Mesendoderm (in vitro differentiated cells): ENCODE measurements around the gene RRAS.
"Not testable (repeated sequence)": the region's sequence is repeated elsewhere in the genome, so short reads cannot be mapped to it uniquely, and the experiment has no call there.

Experiments
- DNase-seq: peaks from one replicate; pipeline ENCODE4 v3.0.0; 2013
- H2AK5ac ChIP-seq: 2 replicates; pipeline ENCODE4 v1.6.1; 2013; ENCODE audit warnings: low read length, inconsistent platforms
- H2BK120ac ChIP-seq: 2 replicates; pipeline ENCODE4 v1.6.1; 2013; ENCODE audit warnings: low read depth, mild to moderate bottlenecking, low read length, moderate library complexity, mixed read lengths
- H2BK15ac ChIP-seq: replicated peaks from 2 replicates; pipeline ENCODE4 v1.6.1; 2013; ENCODE audit warnings: low read depth, mild to moderate bottlenecking, moderate library complexity
- H2BK5ac ChIP-seq: 2 replicates; pipeline ENCODE4 v1.6.1; 2013; ENCODE audit warnings: low read length, inconsistent platforms
- H3K18ac ChIP-seq: 2 replicates; pipeline ENCODE4 v1.6.1; 2013; ENCODE audit warnings: mild to moderate bottlenecking, low read length, mixed read lengths
- H3K23ac ChIP-seq: one replicate; pipeline ENCODE4 v1.6.1; 2013; ENCODE audit warnings: low read length
- H3K27ac ChIP-seq: 2 replicates; pipeline ENCODE4 v1.5.1; 2013; ENCODE audit warnings: low read depth, mild to moderate bottlenecking, inconsistent platforms, low read length, moderate library complexity
- H3K27me3 ChIP-seq: 2 replicates; pipeline ENCODE4 v1.6.1; 2013; ENCODE audit warnings: low read length, control low read depth, mild to moderate bottlenecking, inconsistent platforms; ENCODE audit not compliant: insufficient read depth, poor library complexity
- H3K36me3 ChIP-seq: 2 replicates; pipeline ENCODE4 v1.6.1; 2013; ENCODE audit warnings: low read length, inconsistent platforms; ENCODE audit not compliant: control insufficient read depth, insufficient read depth
- H3K4ac ChIP-seq: one replicate; pipeline ENCODE4 v1.6.1; 2013; ENCODE audit warnings: low read depth, mild to moderate bottlenecking, low read length, moderate library complexity
- H3K4me1 ChIP-seq: 2 replicates; pipeline ENCODE4 v1.6.1; 2013; ENCODE audit warnings: low read depth, low read length, inconsistent platforms; ENCODE audit not compliant: control insufficient read depth
- H3K4me2 ChIP-seq: 2 replicates; pipeline ENCODE4 v1.6.1; 2013; ENCODE audit warnings: low read length
- H3K4me3 ChIP-seq: 2 replicates; pipeline ENCODE4 v1.5.1; 2013; ENCODE audit warnings: mild to moderate bottlenecking, low read length
- H3K56ac ChIP-seq: one replicate; pipeline ENCODE4 v1.6.1; 2013; ENCODE audit warnings: low read length
- H3K79me1 ChIP-seq: 2 replicates; pipeline ENCODE4 v1.6.1; 2013; ENCODE audit warnings: low read length, inconsistent platforms
- H3K79me2 ChIP-seq: 2 replicates; pipeline ENCODE4 v1.6.1; 2013; ENCODE audit warnings: mild to moderate bottlenecking, low read length; ENCODE audit not compliant: control insufficient read depth, insufficient read depth
- H3K9ac ChIP-seq: 2 replicates; pipeline ENCODE4 v1.6.1; 2013; ENCODE audit warnings: low read length, inconsistent platforms
- H4K5ac ChIP-seq: one replicate; pipeline ENCODE4 v1.6.1; 2013; ENCODE audit warnings: low read length
- H4K8ac ChIP-seq: one replicate; pipeline ENCODE4 v1.6.1; 2013; ENCODE audit warnings: low read depth, mild to moderate bottlenecking, control low read depth, low read length, moderate library complexity
- WGBS: extraction: QIAGEN DNeasy Blood & Tissue Kit; methylation state at CpG from one replicate; pipeline ENCODE4 v1.1.7; 2013; ENCODE audit warnings: low lambda C conversion rate, missing lambda C conversion rate; ENCODE audit not compliant: insufficient coverage; ENCODE audit errors: extremely low coverage; 5-methylcytosine and 5-hydroxymethylcytosine counted together

The RRAS gene

DNA sequence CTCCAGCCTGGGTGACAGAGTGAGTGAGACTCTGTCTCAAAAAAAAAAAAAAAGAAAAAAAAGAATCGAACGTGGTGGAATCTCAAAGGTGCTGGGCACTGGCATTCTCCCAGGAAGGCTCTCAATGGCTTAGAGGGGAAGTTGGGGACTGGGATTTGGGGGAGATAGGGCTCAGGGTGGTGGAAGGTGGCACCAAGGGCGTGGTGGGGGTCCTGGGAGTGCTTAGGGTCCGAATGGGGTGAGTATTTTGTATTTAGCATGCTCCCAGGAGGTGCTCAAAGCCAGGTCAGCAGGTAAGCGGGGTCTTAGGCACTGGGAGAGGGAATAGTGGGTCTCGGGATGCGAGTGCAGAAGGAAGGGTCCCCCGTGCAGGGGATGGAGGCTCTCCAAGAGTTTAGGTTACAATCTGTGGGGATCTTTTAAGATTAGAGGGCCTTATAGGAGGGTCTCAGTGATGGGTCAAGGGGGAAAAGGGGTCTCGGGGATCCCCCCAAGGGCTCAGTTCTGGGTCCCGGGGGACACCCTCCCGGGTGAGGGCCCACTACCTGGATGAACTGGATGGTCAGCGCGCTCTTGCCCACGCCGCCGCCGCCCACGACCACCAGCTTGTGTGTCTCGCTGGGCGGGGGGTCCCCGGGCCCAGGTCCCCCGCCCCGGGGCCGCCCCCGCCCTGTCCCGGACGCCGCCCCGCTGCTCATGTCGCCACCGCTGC, 386 bp downstream of the RRAS start:
- Histone ChIP-seq H3K18ac (peak overlapping the region; percentile 80), H4K8ac (peak overlapping the region; percentile 8), H4K5ac (no peak overlapping the region), H2BK5ac (no peak overlapping the region), H3K23ac (no peak overlapping the region), H2AK5ac (no peak overlapping the region), H3K4me1 (peaks cover 2% of the 10 kb centered on the region), H3K79me1 (peaks cover 15% of the 10 kb centered on the region), H3K9ac (peak overlapping the region; percentile 68), H3K79me2 (peaks cover 23% of the 10 kb centered on the region), H3K4me2 (peak overlapping the region; percentile 74), H3K4me3 (peak overlapping the region; percentile 31), H3K4ac (peak overlapping the region; percentile 49), H3K27ac (peak overlapping the region; percentile 41), H3K56ac (peak overlapping the region; percentile 80), H2BK15ac (no peak overlapping the region), H3K36me3 (no peaks in the 10 kb centered on the region), H3K27me3 (no peaks in the 10 kb centered on the region), H2BK120ac (peak overlapping the region; percentile 28)
- DNase-seq, result no peak
- no CpG with 5 or more reads among the region's 31 CpGs for whole genome bisulfite sequencing

DNA sequence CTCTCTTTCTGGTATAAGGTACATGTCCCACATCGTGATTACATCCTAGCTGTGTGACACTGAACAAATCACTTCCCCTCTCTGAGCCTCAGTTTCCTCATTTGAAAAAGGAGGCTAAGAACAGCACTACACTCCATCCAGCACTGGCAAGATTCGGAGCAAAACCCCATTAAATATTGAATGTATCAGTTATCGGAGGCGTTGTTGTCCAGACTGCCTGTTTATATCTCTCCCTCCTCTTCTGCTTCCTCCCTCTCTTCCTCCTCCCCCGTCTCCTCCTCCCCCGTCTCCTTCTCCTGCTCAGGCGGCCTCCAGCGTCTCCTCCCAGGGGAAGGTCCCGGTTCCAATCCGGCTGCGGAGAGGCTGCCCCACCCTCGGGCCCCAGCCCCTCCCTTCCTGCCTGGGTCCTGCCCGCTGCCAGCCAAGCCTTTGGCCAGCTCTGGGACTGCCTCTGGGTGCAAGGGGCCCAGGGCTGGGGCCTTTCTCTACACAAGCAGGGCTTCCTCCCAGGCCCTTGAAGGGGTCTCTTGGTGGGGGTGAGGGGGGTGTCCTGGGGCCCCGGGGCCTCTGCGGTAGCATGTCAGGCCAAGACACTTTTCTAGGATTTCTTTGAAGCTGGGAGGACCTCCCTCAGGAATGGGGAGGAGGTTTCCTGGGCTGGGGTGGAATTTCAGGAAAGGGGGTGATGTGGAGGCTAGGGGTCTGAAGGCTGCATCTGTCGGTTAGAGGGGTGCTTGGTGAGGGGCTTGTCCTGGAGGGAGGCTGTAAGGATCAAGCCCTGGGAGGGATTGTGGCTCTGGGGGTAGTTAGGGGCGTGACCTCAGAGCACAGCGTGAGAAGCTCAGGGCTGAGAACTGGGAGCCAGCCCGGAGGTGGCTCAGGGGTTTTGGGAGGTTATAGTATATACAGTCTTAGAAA, 1.9 kb downstream of the RRAS start:
- H2BK15ac ChIP-seq, result peak overlapping the region; percentile 41
- peak overlapping the region; percentile 27 for H3K27ac ChIP-seq
- peak overlapping the region; percentile 75 for H3K56ac ChIP-seq
- DNase-seq, result peak; percentile 70
- H3K27me3 ChIP-seq, result no peaks in the 10 kb centered on the region
- H3K36me3 ChIP-seq, result no peaks in the 10 kb centered on the region
- H2BK120ac ChIP-seq, result peak overlapping the region; percentile 47
- peaks cover 2% of the 10 kb centered on the region for H3K4me1 ChIP-seq
- no peak overlapping the region for H2AK5ac ChIP-seq
- peak overlapping the region; percentile 94 for H3K18ac ChIP-seq
- no peak overlapping the region for H4K8ac ChIP-seq
- peak overlapping the region; percentile 13 for H3K4me2 ChIP-seq
- WGBS, result no CpG with 5 or more reads among the region's 19 CpGs
- H3K4me3 ChIP-seq, result no peak overlapping the region
- H3K79me1 ChIP-seq, result peaks cover 4% of the 10 kb centered on the region
- peak overlapping the region; percentile 83 for H3K4ac ChIP-seq
- H4K5ac ChIP-seq, result no peak overlapping the region
- H3K23ac ChIP-seq, result no peak overlapping the region
- peak overlapping the region; percentile 37 for H3K9ac ChIP-seq
- H3K79me2 ChIP-seq, result peaks cover 8% of the 10 kb centered on the region
- H2BK5ac ChIP-seq, result no peak overlapping the region

DNA sequence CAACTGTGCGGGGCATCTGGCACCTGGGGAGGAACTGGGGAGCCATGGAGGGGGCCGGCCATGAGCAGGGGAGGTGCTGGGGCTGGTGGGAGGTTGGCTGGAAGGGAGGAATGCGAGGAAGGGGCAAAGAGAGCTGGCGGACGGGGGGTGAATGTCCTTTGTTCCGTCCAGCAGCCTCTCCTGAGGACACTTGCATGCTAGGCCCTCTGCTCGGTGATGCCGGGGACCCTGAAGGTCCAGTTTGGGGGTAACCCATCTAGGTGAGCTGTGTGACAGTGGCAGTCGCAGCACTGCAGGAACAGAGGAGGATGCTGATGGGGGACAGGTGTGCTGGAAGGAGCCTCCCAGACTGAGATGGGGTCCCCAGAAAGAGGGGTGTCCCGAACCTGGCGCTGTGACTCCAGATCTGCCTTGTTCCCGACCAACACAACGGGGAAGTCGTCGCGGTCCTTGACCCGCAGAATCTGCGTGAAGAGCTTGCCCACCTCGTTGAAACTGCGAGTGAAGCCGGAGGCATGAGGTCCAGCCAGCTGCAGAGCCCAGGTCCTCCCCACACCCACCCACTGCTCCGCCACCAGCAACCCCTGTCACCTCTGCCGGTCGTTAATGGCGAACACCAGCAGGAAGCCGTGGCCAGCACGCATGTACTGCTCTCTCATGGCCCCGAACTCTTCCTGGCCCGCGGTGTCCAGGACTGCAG, 3.6 kb downstream of the RRAS start:
- Histone ChIP-seq H3K4ac (no peak overlapping the region), H3K27me3 (no peaks in the 10 kb centered on the region), H3K4me2 (no peak overlapping the region), H3K56ac (no peak overlapping the region), H4K8ac (no peak overlapping the region), H2AK5ac (no peak overlapping the region), H3K9ac (no peak overlapping the region), H3K79me1 (no peaks in the 10 kb centered on the region), H2BK120ac (no peak overlapping the region), H2BK5ac (no peak overlapping the region), H3K18ac (no peak overlapping the region), H2BK15ac (no peak overlapping the region), H3K4me3 (no peak overlapping the region), H3K36me3 (no peaks in the 10 kb centered on the region), H4K5ac (no peak overlapping the region), H3K79me2 (no peaks in the 10 kb centered on the region), H3K4me1 (peaks cover 2% of the 10 kb centered on the region), H3K27ac (no peak overlapping the region), H3K23ac (no peak overlapping the region)
- no peak for DNase-seq
- no CpG with 5 or more reads among the region's 30 CpGs for WGBS

- Histone ChIP-seq H3K79me2 (no peaks in the 10 kb centered on the region), H3K4me1 (no peaks in the 10 kb centered on the region), H3K23ac (no peak overlapping the region), H3K27me3 (no peaks in the 10 kb centered on the region), H3K18ac (no peak overlapping the region), H2BK120ac (no peak overlapping the region), H3K4me3 (no peak overlapping the region), H3K27ac (no peak overlapping the region), H4K8ac (no peak overlapping the region), H3K9ac (no peak overlapping the region), H3K4me2 (no peak overlapping the region), H2BK5ac (no peak overlapping the region), H2AK5ac (no peak overlapping the region), H3K79me1 (no peaks in the 10 kb centered on the region), H3K4ac (no peak overlapping the region), H3K36me3 (no peaks in the 10 kb centered on the region), H2BK15ac (no peak overlapping the region), H4K5ac (no peak overlapping the region), H3K56ac (no peak overlapping the region)
- WGBS, result no CpG with 5 or more reads among the region's 24 CpGs
- no peak for DNase-seq
These were observed 4.3 kb downstream of the RRAS start for GRCh38 chr19:49635530-49636232.

DNA sequence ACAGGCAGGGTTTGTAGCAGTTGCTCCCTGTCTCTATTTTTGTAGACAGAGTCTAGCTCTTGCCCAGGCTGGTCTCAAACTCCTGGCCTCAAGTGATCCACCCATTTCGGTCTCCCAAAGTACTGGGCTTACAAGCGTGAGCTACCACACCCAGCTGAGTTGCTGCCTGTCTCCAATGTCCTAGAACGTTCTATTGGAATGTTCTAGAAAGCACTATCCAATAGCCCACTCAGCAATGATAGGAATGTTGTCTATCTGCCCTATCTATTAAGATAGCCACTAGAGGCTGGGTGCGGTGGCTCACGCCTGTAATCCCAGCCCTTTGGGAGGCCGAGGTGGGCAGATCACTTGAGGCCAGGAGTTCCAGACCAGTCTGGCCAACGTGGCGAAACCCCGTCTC, 6.7 kb downstream of the RRAS start:
- H3K27me3 ChIP-seq, H3K4ac ChIP-seq, H4K5ac ChIP-seq, H3K79me1 ChIP-seq, H4K8ac ChIP-seq, H3K56ac ChIP-seq, H3K9ac ChIP-seq, H3K4me2 ChIP-seq, H3K27ac ChIP-seq, H2BK5ac ChIP-seq, H3K23ac ChIP-seq, H3K4me3 ChIP-seq, H3K79me2 ChIP-seq, H3K4me1 ChIP-seq, H3K18ac ChIP-seq, H2AK5ac ChIP-seq, H2BK120ac ChIP-seq, H3K36me3 ChIP-seq, H2BK15ac ChIP-seq: not testable (repeated sequence)
- peak; percentile 78 for DNase-seq
- WGBS, result no CpG with 5 or more reads among the region's 9 CpGs
